ENCODE measurements around the gene DUSP19. TPM values are rescaled to one million over a fixed set of nuclear protein-coding genes. Genes with fewer than 3 reads are reported as not detected.

Gene DUSP19
- total and polyA plus RNA-seq, 10 donors, result 0.78 to 5.8 (median 3.4) TPM

GRCh38 chr2:183059561-183059960 is 19.0 kb upstream of the DUSP19 start:
- Histone ChIP-seq H3K27ac (no peak overlapping the region), H3K9me3 (no peaks in the 10 kb centered on the region), H3K27me3 (replicated peaks in 1 of 7) (peaks cover 0 to 31% (median 0%) of the 10 kb centered on the region in 7 donors), H3K4me1 (no peaks in the 10 kb centered on the region), H3K4me3 (no peak overlapping the region), H3K36me3 (no peaks in the 10 kb centered on the region)
- 7 to 45% (median 28%) methylated on average over 1 of the region's 1 CpG for WGBS, 5 donors
- intact Hi-C loops (cut with DNase I; ENCODE audit: low total_unique reads), result no loop called here
- TF ChIP-seq, protein P1, sequence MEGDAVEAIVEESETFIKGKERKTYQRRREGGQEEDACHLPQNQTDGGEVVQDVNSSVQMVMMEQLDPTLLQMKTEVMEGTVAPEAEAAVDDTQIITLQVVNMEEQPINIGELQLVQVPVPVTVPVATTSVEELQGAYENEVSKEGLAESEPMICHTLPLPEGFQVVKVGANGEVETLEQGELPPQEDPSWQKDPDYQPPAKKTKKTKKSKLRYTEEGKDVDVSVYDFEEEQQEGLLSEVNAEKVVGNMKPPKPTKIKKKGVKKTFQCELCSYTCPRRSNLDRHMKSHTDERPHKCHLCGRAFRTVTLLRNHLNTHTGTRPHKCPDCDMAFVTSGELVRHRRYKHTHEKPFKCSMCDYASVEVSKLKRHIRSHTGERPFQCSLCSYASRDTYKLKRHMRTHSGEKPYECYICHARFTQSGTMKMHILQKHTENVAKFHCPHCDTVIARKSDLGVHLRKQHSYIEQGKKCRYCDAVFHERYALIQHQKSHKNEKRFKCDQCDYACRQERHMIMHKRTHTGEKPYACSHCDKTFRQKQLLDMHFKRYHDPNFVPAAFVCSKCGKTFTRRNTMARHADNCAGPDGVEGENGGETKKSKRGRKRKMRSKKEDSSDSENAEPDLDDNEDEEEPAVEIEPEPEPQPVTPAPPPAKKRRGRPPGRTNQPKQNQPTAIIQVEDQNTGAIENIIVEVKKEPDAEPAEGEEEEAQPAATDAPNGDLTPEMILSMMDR (IDR thresholded peaks at IDR 0.05 in 8 of 11, conservative IDR thresholded peaks at IDR 0.05 in 3 of 11), result no peak
- TF ChIP-seq POLR2A (IDR thresholded peaks at IDR 0.05) (no peak), POLR2AphosphoS5 (IDR thresholded peaks at IDR 0.05) (no peak)
- no peak for DNase-seq

DNA sequence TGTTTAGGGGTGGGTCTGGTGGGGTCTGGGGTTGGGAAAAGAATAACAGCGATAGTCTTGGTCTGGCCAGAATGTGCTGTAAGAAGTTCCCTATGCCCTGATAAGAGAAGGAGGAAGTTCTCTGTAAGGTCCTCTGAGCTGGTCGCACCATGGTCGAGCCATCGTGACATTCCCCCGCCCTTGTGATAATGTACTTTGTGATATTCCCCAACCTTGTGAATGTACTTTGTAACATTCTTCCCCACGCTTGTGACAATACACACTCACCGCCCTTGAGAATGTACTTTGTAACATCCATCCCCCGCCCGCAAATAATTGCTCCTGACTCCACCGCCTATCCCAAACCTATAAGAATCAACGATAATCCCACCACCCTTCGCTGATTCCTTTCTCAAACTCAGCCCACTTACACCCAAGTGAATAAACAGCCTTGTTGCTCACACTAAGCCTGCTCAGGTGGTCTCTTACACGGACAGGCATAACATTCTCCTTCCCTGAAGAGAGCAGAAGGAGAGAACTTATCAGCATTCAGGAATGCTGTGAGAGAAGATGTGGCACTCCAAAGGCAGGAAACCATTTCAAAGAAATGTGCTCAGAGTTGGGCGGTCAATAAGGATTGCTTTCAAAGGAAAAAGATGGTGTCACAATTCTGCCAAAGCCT is 17.8 kb upstream of the DUSP19 start:
- Histone ChIP-seq H3K27ac (no peak overlapping the region), H3K9me3 (no peaks in the 10 kb centered on the region), H3K36me3 (no peaks in the 10 kb centered on the region), H3K27me3 (replicated peaks in 1 of 7) (peaks cover 0 to 28% (median 0%) of the 10 kb centered on the region in 7 donors), H3K4me1 (no peaks in the 10 kb centered on the region), H3K4me3 (no peak overlapping the region)
- intact Hi-C loops (cut with DNase I; ENCODE audit: low total_unique reads), result no loop called here
- TF ChIP-seq, protein P1 (IDR thresholded peaks at IDR 0.05 in 8 of 11, conservative IDR thresholded peaks at IDR 0.05 in 3 of 11), result no peak
- TF ChIP-seq POLR2AphosphoS5 (IDR thresholded peaks at IDR 0.05) (no peak), POLR2A (IDR thresholded peaks at IDR 0.05) (no peak)
- DNase-seq, result no peak
- 93 to 96% (median 94%) methylated on average over 14 of the region's 14 CpGs for WGBS, 5 donors

GRCh38 chr2:183063083-183063482 is 15.5 kb upstream of the DUSP19 start:
- Histone ChIP-seq H3K27ac (no peak overlapping the region), H3K4me1 (no peaks in the 10 kb centered on the region), H3K27me3 (replicated peaks in 1 of 7) (peaks cover 0 to 20% (median 0%) of the 10 kb centered on the region in 7 donors), H3K36me3 (no peaks in the 10 kb centered on the region), H3K9me3 (no peaks in the 10 kb centered on the region), H3K4me3 (no peak overlapping the region)
- no peak for DNase-seq
- TF ChIP-seq, protein P1 (IDR thresholded peaks at IDR 0.05 in 8 of 11, conservative IDR thresholded peaks at IDR 0.05 in 3 of 11), result no peak
- no peak for TF ChIP-seq POLR2A (IDR thresholded peaks at IDR 0.05)
- 24 to 32% (median 31%) methylated on average over 2 of the region's 2 CpGs for WGBS, 5 donors
- intact Hi-C loops (cut with DNase I; ENCODE audit: low total_unique reads), result no loop called here

DNA sequence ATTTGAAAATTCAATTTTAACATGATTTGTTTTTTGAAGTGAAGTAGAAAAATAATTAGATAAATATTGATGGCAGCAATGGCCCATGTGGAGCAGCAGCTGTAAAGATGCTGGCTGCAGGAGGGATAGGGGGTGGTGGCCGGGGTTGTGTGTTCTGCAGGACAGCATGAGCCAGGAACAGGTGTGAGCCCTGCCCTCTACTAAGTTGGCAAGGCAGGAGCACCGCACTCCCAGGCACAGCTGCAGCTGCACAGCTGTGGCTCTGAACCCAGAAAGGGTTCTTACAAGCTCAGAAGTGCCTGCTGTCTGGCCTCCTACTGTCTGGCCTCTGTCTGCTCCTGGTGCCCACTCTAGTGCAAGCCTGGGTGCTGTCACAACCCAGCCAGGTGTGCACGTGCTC is 10.0 kb upstream of the DUSP19 start:
- no peak for DNase-seq
- no peak for TF ChIP-seq POLR2A (IDR thresholded peaks at IDR 0.05)
- TF ChIP-seq, protein P1 (IDR thresholded peaks at IDR 0.05 in 8 of 11, conservative IDR thresholded peaks at IDR 0.05 in 3 of 11), result no peak
- no peak for TF ChIP-seq POLR2AphosphoS5 (IDR thresholded peaks at IDR 0.05)
- H3K9me3 ChIP-seq, result peaks cover 0 to 14% (median 3%) of the 10 kb centered on the region in 8 donors
- intact Hi-C loops (cut with DNase I; ENCODE audit: low total_unique reads), result no loop called here
- H3K36me3 ChIP-seq, result no peaks in the 10 kb centered on the region
- peaks cover 0 to 43% (median 0%) of the 10 kb centered on the region in 7 donors for H3K27me3 ChIP-seq (replicated peaks in 1 of 7)
- H3K27ac ChIP-seq, result no peak overlapping the region
- no peaks in the 10 kb centered on the region for H3K4me1 ChIP-seq
- 75 to 82% (median 80%) methylated on average over 3 of the region's 3 CpGs for WGBS, 5 donors
- H3K4me3 ChIP-seq, result no peak overlapping the region
